ENCODE data around the gene SLC35F5. TPM values are rescaled to one million over a fixed set of nuclear protein-coding genes. Genes with fewer than 3 reads are reported as not detected.

The SLC35F5 gene
- total and polyA plus RNA-seq, 2 of the 13 experiments (the other 11 are each of a cell fraction or from before 2014, with no cell fraction given): 139 to 174 TPM

DNA sequence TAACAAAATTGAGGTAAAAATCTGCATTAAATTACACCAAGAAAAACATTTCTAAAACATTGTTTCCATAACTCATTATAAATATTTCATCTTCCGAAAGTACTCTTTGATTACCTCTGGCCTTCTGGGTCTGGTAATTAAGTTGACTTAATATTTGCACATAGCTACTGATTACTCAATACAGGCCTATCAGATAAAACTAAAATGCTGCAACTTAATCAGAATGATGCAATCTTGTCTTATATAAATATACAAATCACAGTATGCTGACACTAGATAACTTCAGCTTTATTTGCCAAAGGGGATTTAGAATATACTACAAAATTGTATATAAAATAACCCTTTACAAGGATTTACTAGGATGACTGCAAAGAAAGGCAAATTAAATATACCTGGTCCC is 49.3 kb downstream of the SLC35F5 start (continued):
- TF ChIP-seq, protein P1, sequence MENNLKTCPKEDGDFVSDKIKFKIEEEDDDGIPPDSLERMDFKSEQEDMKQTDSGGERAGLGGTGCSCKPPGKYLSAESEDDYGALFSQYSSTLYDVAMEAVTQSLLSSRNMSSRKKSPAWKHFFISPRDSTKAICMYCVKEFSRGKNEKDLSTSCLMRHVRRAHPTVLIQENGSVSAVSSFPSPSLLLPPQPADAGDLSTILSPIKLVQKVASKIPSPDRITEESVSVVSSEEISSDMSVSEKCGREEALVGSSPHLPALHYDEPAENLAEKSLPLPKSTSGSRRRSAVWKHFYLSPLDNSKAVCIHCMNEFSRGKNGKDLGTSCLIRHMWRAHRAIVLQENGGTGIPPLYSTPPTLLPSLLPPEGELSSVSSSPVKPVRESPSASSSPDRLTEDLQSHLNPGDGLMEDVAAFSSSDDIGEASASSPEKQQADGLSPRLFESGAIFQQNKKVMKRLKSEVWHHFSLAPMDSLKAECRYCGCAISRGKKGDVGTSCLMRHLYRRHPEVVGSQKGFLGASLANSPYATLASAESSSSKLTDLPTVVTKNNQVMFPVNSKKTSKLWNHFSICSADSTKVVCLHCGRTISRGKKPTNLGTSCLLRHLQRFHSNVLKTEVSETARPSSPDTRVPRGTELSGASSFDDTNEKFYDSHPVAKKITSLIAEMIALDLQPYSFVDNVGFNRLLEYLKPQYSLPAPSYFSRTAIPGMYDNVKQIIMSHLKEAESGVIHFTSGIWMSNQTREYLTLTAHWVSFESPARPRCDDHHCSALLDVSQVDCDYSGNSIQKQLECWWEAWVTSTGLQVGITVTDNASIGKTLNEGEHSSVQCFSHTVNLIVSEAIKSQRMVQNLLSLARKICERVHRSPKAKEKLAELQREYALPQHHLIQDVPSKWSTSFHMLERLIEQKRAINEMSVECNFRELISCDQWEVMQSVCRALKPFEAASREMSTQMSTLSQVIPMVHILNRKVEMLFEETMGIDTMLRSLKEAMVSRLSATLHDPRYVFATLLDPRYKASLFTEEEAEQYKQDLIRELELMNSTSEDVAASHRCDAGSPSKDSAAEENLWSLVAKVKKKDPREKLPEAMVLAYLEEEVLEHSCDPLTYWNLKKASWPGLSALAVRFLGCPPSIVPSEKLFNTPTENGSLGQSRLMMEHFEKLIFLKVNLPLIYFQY (CRISPR knock-in tag; IDR thresholded peaks at IDR 0.05; ENCODE audit: borderline replicate concordance): no peak
- TF ChIP-seq GFI1 (CRISPR knock-in tag; IDR thresholded peaks at IDR 0.05; ENCODE audit: borderline replicate concordance): peak; percentile 34; the same call in 1 of the 2 replicates
- no peak for TF ChIP-seq REPIN1 (CRISPR knock-in tag; IDR thresholded peaks at IDR 0.05; ENCODE audit: borderline replicate concordance, low read depth)
- TF ChIP-seq, protein P2, sequence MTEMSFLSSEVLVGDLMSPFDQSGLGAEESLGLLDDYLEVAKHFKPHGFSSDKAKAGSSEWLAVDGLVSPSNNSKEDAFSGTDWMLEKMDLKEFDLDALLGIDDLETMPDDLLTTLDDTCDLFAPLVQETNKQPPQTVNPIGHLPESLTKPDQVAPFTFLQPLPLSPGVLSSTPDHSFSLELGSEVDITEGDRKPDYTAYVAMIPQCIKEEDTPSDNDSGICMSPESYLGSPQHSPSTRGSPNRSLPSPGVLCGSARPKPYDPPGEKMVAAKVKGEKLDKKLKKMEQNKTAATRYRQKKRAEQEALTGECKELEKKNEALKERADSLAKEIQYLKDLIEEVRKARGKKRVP (CRISPR knock-in tag; IDR thresholded peaks at IDR 0.05): peak; percentile 6 to 64; a peak in 1 of 4 replicates
- no peak for TF ChIP-seq HMG20B (CRISPR knock-in tag; conservative IDR thresholded peaks at IDR 0.05)
- TF ChIP-seq, protein P3, sequence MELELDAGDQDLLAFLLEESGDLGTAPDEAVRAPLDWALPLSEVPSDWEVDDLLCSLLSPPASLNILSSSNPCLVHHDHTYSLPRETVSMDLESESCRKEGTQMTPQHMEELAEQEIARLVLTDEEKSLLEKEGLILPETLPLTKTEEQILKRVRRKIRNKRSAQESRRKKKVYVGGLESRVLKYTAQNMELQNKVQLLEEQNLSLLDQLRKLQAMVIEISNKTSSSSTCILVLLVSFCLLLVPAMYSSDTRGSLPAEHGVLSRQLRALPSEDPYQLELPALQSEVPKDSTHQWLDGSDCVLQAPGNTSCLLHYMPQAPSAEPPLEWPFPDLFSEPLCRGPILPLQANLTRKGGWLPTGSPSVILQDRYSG (CRISPR knock-in tag; IDR thresholded peaks at IDR 0.05): no peak
- TF ChIP-seq ZNF558 (CRISPR knock-in tag; IDR thresholded peaks at IDR 0.05; ENCODE audit: borderline replicate concordance): no peak
- TF ChIP-seq ZNF75D (CRISPR knock-in tag; IDR thresholded peaks at IDR 0.05; ENCODE audit: borderline replicate concordance): no peak
- TF ChIP-seq, protein P4, sequence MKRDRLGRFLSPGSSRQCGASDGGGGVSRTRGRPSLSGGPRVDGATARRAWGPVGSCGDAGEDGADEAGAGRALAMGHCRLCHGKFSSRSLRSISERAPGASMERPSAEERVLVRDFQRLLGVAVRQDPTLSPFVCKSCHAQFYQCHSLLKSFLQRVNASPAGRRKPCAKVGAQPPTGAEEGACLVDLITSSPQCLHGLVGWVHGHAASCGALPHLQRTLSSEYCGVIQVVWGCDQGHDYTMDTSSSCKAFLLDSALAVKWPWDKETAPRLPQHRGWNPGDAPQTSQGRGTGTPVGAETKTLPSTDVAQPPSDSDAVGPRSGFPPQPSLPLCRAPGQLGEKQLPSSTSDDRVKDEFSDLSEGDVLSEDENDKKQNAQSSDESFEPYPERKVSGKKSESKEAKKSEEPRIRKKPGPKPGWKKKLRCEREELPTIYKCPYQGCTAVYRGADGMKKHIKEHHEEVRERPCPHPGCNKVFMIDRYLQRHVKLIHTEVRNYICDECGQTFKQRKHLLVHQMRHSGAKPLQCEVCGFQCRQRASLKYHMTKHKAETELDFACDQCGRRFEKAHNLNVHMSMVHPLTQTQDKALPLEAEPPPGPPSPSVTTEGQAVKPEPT (CRISPR knock-in tag; IDR thresholded peaks at IDR 0.05; ENCODE audit: low read depth): no peak
- TF ChIP-seq ZNF556 (CRISPR knock-in tag; IDR thresholded peaks at IDR 0.05; ENCODE audit: borderline replicate concordance): no peak
- no peak for TF ChIP-seq ZBTB7A (CRISPR knock-in tag; IDR thresholded peaks at IDR 0.05)
- TF ChIP-seq FOXP1 (IDR thresholded peaks at IDR 0.05): no peak
- TF ChIP-seq FOXP1 (CRISPR knock-in tag; IDR thresholded peaks at IDR 0.05): no peak
